Erythroblast (primary cell): Measurements from ENCODE around the gene TAPBP.

Source experiments
- GATA1 ChIP-seq: IDR thresholded peaks from 2 replicates; pipeline ENCODE4 v1.6.1; 2011; ENCODE audit warnings: low read depth, mild to moderate bottlenecking, control low read depth, low read length, moderate library complexity
- POLR2A ChIP-seq: IDR thresholded peaks from 2 replicates; pipeline ENCODE4 v1.6.1; 2011; ENCODE audit warnings: mild to moderate bottlenecking, low read length

- TF ChIP-seq POLR2A (no peak), GATA1 (no peak)
These were observed 42.8 kb downstream of the TAPBP start for GRCh38 chr6:33271117-33271467.
